BJ (cell line): Measurements from ENCODE around the gene IPO11. TPM values are rescaled to one million over a fixed set of nuclear protein-coding genes. Genes with fewer than 3 reads are reported as not detected.
"Not testable (repeated sequence)": the region's sequence is repeated elsewhere in the genome, so short reads cannot be mapped to it uniquely, and the experiment has no call there.

ENCODE experiments used
- CTCF ChIA-PET: fragments of 350-600 bp; formaldehyde crosslinking; extraction: SDS; loops from one replicate; lab custom pipeline; 2021; ENCODE audit warnings: antibody characterized with exemption, inconsistent platforms; lab: Yijun Ruan, JAX
- POLR2A ChIA-PET: fragments of 300-600 bp; sonication (Branson Sonifier 250); formaldehyde crosslinking; extraction: SDS; loops from one replicate; lab custom pipeline; 2021; ENCODE audit warnings: antibody characterized with exemption; lab: Charles Lee
- DNase-seq: peaks from one replicate; pipeline ENCODE4 v3.0.0-alpha.2; 2011; ENCODE audit warnings: low read depth
- H3K27me3 ChIP-seq: 2 replicates; pipeline ENCODE4 v1.6.0; 2011; ENCODE audit warnings: low read length; ENCODE audit not compliant: control insufficient read depth, insufficient read depth
- H3K36me3 ChIP-seq: 2 replicates; pipeline ENCODE4 v1.5.1; 2011; ENCODE audit warnings: low read length; ENCODE audit not compliant: control insufficient read depth, insufficient read depth
- H3K4me3 ChIP-seq: 2 replicates; pipeline ENCODE4 v1.5.1; 2011; ENCODE audit warnings: low read depth, mild to moderate bottlenecking, control low read depth, low read length
- polyA plus RNA-seq: library from polyadenylated mRNA; depleted of rRNA; stranded (reverse); fragments of >200 nt; gene quantifications from 2 replicates; pipeline ENCODE4 v1.2.3, GENCODE V29; 2011
- TF ChIP-seq, protein P1 (sequence below): IDR thresholded peaks from 2 replicates; pipeline ENCODE4 v1.5.1; 2011; ENCODE audit warnings: low read depth, mild to moderate bottlenecking, control low read depth, inconsistent platforms, low read length, moderate library complexity; ENCODE audit not compliant: insufficient read depth

Gene IPO11
- polyA plus RNA-seq, 1 experiment: 25.7 TPM

DNA sequence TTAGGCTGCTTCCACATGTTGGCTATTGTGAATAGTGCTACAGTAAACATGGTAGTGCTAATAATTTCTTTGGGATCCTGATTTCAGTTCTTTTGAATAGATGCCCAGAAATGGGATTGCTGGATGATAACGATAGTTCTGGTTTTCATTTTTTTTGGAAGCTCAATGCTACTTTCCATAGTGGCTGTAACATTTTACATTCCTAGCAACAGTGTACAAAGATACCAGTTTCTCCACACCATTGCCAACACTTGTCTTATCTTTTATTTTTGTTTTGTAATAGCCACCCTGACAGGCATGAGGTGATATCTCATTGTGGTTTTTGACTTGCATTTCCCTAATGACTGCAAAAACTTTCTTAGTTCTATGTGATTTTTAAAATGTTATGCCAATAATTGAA lies 97.2 kb downstream of the IPO11 start:
- DNase-seq: no peak
- ChIA-PET POLR2A (no interaction called here), CTCF (no interaction called here)
- Histone ChIP-seq H3K36me3 (no peaks in the 10 kb centered on the region), H3K27me3 (no peaks in the 10 kb centered on the region), H3K4me3 (no peak overlapping the region)
- TF ChIP-seq, protein P1, sequence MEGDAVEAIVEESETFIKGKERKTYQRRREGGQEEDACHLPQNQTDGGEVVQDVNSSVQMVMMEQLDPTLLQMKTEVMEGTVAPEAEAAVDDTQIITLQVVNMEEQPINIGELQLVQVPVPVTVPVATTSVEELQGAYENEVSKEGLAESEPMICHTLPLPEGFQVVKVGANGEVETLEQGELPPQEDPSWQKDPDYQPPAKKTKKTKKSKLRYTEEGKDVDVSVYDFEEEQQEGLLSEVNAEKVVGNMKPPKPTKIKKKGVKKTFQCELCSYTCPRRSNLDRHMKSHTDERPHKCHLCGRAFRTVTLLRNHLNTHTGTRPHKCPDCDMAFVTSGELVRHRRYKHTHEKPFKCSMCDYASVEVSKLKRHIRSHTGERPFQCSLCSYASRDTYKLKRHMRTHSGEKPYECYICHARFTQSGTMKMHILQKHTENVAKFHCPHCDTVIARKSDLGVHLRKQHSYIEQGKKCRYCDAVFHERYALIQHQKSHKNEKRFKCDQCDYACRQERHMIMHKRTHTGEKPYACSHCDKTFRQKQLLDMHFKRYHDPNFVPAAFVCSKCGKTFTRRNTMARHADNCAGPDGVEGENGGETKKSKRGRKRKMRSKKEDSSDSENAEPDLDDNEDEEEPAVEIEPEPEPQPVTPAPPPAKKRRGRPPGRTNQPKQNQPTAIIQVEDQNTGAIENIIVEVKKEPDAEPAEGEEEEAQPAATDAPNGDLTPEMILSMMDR: no peak

DNA sequence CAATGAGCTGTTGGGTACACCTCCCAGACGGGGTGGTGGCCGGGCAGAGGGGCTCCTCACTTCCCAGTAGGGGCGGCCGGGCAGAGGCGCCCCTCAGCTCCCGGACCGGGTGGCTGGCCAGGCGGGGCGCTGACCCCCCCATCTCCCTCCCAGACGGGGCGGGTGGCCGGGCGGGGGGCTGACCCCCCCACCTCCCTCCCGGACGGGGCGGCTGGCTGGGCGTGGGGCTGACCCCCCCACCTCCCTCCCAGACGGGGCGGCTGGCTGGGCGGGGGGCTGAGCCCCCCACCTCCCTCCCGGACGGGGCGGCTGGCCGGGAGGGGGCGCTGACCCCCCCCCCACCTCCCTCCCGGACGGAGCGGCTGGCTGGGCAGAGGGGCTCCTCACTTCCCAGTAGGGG lies 100.5 kb downstream of the IPO11 start:
- CTCF ChIA-PET, H3K4me3 ChIP-seq, DNase-seq, H3K27me3 ChIP-seq, H3K36me3 ChIP-seq, POLR2A ChIA-PET: not testable (repeated sequence)

DNA sequence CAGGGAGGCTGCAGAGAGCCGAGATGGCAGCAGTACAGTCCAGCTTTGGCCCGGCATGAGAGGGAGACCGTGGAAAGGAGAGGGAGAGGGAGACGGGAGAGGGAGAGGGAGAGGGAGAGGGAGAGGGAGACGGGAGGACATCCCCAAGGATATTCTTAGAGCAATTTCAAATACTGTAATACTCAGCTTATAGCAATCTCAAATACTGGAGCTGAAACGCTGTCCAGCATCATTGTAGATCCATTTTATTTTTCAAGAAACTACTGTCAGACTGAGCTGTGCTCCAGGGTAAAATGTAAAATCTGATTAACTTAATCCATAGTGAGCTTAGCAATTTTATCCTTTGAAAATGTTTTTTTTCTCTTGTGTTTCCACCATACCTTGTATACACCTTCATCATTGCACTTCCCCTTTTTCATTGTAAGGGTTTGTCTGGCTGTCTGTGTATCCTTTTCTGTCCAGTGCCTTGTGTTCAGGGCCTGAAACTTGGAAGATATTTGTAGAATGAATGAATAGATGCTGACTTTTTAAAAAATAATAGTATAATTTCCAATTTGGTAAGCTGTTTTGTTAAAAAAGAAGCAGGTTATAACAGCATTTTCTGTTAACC lies 102.1 kb downstream of the IPO11 start:
- DNase-seq: no peak
- Histone ChIP-seq H3K4me3 (no peak overlapping the region), H3K36me3 (no peaks in the 10 kb centered on the region), H3K27me3 (no peaks in the 10 kb centered on the region)
- CTCF ChIA-PET: interaction anchor here (0.6 to 1.3 kb wide), 2 partner anchors 11 to 16 kb away, joined by 3 read pairs; no protein-coding TSS in a partner anchor
- TF ChIP-seq, protein P1: no peak
- POLR2A ChIA-PET: no interaction called here

DNA sequence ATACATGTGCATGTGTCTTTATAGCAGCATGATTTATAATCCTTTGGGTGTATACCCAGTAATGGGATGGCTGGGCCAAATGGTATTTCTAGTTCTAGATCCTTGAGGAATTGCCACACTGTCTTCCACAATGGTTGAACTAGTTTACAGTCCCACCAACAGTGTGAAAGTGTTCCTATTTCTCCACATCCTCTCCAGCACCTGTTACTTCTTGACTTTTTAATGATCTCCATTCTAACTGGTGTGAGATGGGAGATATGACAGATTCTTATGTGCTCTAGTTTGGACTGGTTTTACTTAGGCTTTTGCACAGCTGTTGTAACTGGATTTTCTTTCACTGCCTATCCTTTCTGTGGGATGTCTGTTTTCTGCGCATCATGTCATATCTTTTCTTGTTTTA lies 108.2 kb downstream of the IPO11 start:
- CTCF ChIA-PET, DNase-seq, H3K36me3 ChIP-seq, H3K27me3 ChIP-seq, POLR2A ChIA-PET, H3K4me3 ChIP-seq: not testable (repeated sequence)

DNA sequence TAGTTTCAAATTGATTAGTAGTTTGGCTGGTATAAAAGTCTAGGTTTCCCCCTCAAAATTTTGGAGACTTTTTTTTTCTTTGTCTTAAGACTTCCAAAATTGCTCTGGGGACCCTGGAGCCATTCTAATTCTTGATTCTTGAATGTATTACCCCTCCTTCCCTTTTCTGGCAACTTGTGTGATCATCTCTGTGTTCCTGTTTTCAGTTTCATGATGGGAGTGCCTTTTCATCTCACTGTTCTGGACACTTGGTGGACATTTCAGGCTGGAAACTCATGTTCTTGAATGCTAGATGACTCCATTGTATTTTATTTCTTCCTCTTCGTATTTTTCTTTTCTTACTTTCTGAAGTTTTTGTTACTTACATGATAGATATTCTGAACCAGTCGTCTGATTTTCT lies 108.8 kb downstream of the IPO11 start:
- CTCF ChIA-PET: no interaction called here
- no peaks in the 10 kb centered on the region for H3K27me3 ChIP-seq
- POLR2A ChIA-PET: no interaction called here
- no peak overlapping the region for H3K4me3 ChIP-seq
- no peaks in the 10 kb centered on the region for H3K36me3 ChIP-seq
- no peak for DNase-seq
- TF ChIP-seq, protein P1: no peak

DNA sequence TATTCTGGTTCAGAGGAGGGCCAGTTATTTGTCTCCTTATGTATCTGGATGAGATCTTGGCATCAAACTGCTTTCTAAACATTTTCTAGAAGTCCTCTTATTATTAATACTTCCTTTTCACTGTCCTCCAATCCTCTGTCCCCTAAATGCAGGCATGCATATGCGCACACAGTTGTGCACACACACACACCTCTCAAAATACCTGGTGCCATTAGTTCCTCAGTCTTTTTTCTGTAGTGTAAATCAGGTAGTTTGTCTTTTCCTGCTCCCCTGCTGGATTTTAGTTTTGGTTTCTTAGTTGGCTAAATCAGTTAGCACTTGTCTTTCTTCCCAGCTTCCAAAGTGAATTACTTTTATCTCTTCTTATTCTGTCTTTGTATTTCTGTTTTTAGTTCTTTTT lies 110.2 kb downstream of the IPO11 start:
- Histone ChIP-seq H3K36me3 (no peaks in the 10 kb centered on the region), H3K27me3 (no peaks in the 10 kb centered on the region), H3K4me3 (no peak overlapping the region)
- TF ChIP-seq, protein P1: no peak
- no peak for DNase-seq
- CTCF ChIA-PET: no interaction called here
- POLR2A ChIA-PET: no interaction called here
